RWPE1 (cell line): ENCODE measurements around the gene ROR1.

Experiments used
- CTCF ChIA-PET: fragments of 350-600 bp; sonication (Branson Sonifier 250); formaldehyde crosslinking; extraction: SDS; loops from one replicate; lab custom pipeline; 2021; lab: Yijun Ruan, JAX
- POLR2A ChIA-PET: fragments of 400-600 bp; formaldehyde crosslinking; extraction: SDS; loops from one replicate; lab custom pipeline; 2020; ENCODE audit warnings: antibody characterized with exemption; ENCODE audit not compliant: low non-redundant PET; lab: Yijun Ruan, JAX
- DNase-seq: peaks from one replicate; pipeline ENCODE4 v3.0.0; 2012; ENCODE audit warnings: low spot score
- H3K27ac ChIP-seq: fragments of 450-650 bp; 2 replicates; pipeline ENCODE4 v1.5.1; 2017
- TF ChIP-seq, protein P1 (sequence below): fragments of 450-650 bp; conservative IDR thresholded peaks from 2 replicates; pipeline ENCODE4 v1.5.1; 2017; ENCODE audit warnings: low read depth, mild to moderate bottlenecking

ROR1 gene

GRCh38 chr1:64228167-64228957 is 454.5 kb downstream of the ROR1 start:
- POLR2A ChIA-PET: no interaction called here
- no peak for DNase-seq
- CTCF ChIA-PET: no interaction called here
- H3K27ac ChIP-seq: no peak overlapping the region
- TF ChIP-seq, protein P1, sequence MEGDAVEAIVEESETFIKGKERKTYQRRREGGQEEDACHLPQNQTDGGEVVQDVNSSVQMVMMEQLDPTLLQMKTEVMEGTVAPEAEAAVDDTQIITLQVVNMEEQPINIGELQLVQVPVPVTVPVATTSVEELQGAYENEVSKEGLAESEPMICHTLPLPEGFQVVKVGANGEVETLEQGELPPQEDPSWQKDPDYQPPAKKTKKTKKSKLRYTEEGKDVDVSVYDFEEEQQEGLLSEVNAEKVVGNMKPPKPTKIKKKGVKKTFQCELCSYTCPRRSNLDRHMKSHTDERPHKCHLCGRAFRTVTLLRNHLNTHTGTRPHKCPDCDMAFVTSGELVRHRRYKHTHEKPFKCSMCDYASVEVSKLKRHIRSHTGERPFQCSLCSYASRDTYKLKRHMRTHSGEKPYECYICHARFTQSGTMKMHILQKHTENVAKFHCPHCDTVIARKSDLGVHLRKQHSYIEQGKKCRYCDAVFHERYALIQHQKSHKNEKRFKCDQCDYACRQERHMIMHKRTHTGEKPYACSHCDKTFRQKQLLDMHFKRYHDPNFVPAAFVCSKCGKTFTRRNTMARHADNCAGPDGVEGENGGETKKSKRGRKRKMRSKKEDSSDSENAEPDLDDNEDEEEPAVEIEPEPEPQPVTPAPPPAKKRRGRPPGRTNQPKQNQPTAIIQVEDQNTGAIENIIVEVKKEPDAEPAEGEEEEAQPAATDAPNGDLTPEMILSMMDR: no peak

DNA sequence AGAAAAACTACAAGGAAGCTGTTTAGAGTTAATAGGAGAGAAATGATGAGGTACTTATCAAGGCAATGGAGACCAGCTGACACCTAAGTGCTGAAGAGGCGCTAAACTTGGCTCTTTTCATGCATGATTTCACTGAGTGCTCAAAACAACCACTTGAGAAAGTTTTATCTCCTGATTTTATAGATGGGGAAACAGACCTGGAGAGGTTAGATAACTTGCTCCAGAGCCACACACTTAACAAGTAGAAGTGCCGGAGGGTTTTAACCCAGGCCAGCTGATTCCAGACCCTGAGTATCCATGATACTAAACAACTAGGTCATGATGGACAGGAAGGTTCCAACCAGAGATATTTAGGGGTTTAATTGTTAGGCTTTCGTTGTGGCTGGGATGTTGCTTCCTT is 455.5 kb downstream of the ROR1 start:
- POLR2A ChIA-PET: no interaction called here
- DNase-seq: no peak
- CTCF ChIA-PET: no interaction called here
- H3K27ac ChIP-seq: no peak overlapping the region
- TF ChIP-seq, protein P1: no peak
